Astrocyte (in vitro differentiated cells and primary cell): Measurements from ENCODE around the gene MUC5AC. TPM values are rescaled to one million over a fixed set of nuclear protein-coding genes. Genes with fewer than 3 reads are reported as not detected.

Source experiments
- DNase-seq: peaks from one replicate; pipeline ENCODE4 v3.0.0-alpha.2; 2010; ENCODE audit warnings: low read depth
- FAIRE-seq: peaks from 2 replicates; lab custom pipeline; 2011; peaks lifted over from hg19 to GRCh38; lab: Jason Lieb, UNC
- H2AFZ ChIP-seq: 2 replicates; pipeline ENCODE4 v1.6.0; 2012; ENCODE audit warnings: low read depth, low read length, inconsistent platforms
- H3K27ac ChIP-seq: 2 replicates; pipeline ENCODE4 v1.5.1; 2011; ENCODE audit warnings: low read depth, low read length, inconsistent platforms
- H3K27me3 ChIP-seq: 2 replicates; pipeline ENCODE4 v1.6.0; 2011; ENCODE audit warnings: low read length, inconsistent platforms; ENCODE audit not compliant: insufficient read depth
- H3K36me3 ChIP-seq: 2 replicates; pipeline ENCODE4 v1.5.1; 2011; ENCODE audit warnings: low read length, inconsistent platforms; ENCODE audit not compliant: insufficient read depth
- H3K4me1 ChIP-seq: 2 replicates; pipeline ENCODE4 v1.5.1; 2011; ENCODE audit warnings: low read length, inconsistent platforms; ENCODE audit not compliant: insufficient read depth
- H3K4me2 ChIP-seq: 2 replicates; pipeline ENCODE4 v1.6.0; 2012; ENCODE audit warnings: low read length, inconsistent platforms
- H3K4me3 ChIP-seq: 2 replicates; pipeline ENCODE4 v1.5.1; 2011; ENCODE audit warnings: low read depth, mild to moderate bottlenecking, low read length, inconsistent platforms; ENCODE audit not compliant: insufficient read depth
- H3K79me2 ChIP-seq: 2 replicates; pipeline ENCODE4 v1.6.0; 2012; ENCODE audit warnings: mild to moderate bottlenecking, low read length, inconsistent platforms; ENCODE audit not compliant: insufficient read depth
- H3K9ac ChIP-seq: 2 replicates; pipeline ENCODE4 v1.6.0; 2012; ENCODE audit warnings: mild to moderate bottlenecking, low read length, inconsistent platforms
- H3K9me3 ChIP-seq: 2 replicates; pipeline ENCODE4 v1.5.1; 2012; ENCODE audit warnings: low read depth, mild to moderate bottlenecking, low read length, inconsistent platforms; ENCODE audit not compliant: insufficient read depth
- H4K20me1 ChIP-seq: 2 replicates; pipeline ENCODE4 v1.6.0; 2012; ENCODE audit warnings: low read length, inconsistent platforms; ENCODE audit not compliant: insufficient read depth
- H3K27ac Mint-ChIP-seq: one replicate; pipeline ENCODE4 v1.8.0; 2021; ENCODE audit warnings: mild to moderate bottlenecking, mixed read lengths; ENCODE audit not compliant: unreplicated experiment
- H3K27me3 Mint-ChIP-seq: one replicate; pipeline ENCODE4 v1.8.0; 2021; ENCODE audit warnings: low read depth, mixed read lengths; ENCODE audit not compliant: unreplicated experiment
- H3K36me3 Mint-ChIP-seq: one replicate; pipeline ENCODE4 v1.8.0; 2021; ENCODE audit warnings: low read depth, mixed read lengths; ENCODE audit not compliant: unreplicated experiment
- H3K4me1 Mint-ChIP-seq: one replicate; pipeline ENCODE4 v1.8.0; 2021; ENCODE audit warnings: low read depth, mixed read lengths; ENCODE audit not compliant: unreplicated experiment
- H3K4me3 Mint-ChIP-seq: one replicate; pipeline ENCODE4 v1.8.0; 2021; ENCODE audit warnings: mild to moderate bottlenecking, moderate library complexity, mixed read lengths; ENCODE audit not compliant: unreplicated experiment
- H3K9me3 Mint-ChIP-seq: one replicate; pipeline ENCODE4 v1.8.0; 2021; ENCODE audit warnings: mild to moderate bottlenecking, mixed read lengths; ENCODE audit not compliant: unreplicated experiment
- EZH2 ChIP-seq: IDR thresholded peaks from 2 replicates; pipeline ENCODE4 v1.6.1; 2012; ENCODE audit warnings: mild to moderate bottlenecking, low read length, inconsistent platforms; ENCODE audit not compliant: insufficient read depth
- total RNA-seq: library from RNA; stranded (reverse); gene quantifications from 2 replicates; pipeline ENCODE4 v1.2.1, GENCODE V29; 2021
- TF ChIP-seq, protein P1 (sequence below): IDR thresholded peaks from 2 replicates; pipeline ENCODE4 v1.5.1; 2011; ENCODE audit warnings: low read depth, mild to moderate bottlenecking, inconsistent platforms, low read length, moderate library complexity; ENCODE audit not compliant: insufficient read depth

MUC5AC gene
- total RNA-seq, 1 donor from 2014 or later, result not detected

DNA sequence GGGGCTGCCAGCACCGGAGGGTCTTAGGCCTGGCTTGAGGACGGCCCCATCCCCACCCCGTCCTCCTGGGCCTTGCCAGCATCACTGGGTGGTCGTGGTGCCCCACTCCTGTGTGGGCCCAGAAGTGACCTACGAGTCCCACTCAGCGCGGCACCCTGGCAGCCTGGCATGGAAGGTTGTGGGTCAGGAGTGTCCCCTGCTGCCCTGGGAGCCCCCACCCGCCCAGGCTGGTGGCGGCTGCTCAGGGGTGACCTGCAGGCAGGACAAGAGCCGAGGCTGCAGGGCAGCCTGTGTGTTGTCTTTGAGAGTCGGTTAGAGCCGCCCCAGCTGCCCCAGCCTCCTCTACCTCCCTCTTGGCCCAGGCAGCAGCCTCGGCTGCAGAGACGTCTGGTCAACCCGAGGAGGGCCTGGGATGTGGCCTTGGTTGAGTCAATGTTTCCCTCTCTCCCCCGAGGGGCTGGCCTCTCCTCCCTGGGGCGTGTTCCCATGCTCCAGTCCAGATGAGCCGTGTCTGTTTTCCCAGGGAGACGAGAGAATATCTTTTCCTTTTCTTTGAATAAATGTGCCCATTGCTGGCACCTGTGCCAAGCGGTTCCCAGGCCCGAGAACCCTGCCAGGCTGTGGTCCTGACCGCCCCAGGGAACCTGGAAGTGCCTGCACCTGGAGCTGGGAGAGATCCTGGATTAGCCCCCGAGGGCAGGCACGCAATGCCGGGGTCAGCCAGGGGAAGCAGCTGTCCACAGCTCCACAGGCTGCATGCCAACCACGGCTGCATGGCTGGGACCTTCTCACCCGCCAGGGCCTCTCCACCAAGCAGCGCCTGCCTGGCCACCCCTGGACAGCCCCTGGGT is 35.7 kb upstream of the MUC5AC start:
- TF ChIP-seq, protein P1, sequence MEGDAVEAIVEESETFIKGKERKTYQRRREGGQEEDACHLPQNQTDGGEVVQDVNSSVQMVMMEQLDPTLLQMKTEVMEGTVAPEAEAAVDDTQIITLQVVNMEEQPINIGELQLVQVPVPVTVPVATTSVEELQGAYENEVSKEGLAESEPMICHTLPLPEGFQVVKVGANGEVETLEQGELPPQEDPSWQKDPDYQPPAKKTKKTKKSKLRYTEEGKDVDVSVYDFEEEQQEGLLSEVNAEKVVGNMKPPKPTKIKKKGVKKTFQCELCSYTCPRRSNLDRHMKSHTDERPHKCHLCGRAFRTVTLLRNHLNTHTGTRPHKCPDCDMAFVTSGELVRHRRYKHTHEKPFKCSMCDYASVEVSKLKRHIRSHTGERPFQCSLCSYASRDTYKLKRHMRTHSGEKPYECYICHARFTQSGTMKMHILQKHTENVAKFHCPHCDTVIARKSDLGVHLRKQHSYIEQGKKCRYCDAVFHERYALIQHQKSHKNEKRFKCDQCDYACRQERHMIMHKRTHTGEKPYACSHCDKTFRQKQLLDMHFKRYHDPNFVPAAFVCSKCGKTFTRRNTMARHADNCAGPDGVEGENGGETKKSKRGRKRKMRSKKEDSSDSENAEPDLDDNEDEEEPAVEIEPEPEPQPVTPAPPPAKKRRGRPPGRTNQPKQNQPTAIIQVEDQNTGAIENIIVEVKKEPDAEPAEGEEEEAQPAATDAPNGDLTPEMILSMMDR, result no peak
- no peak for TF ChIP-seq EZH2
- Mint-ChIP-seq H3K36me3 (no peaks in the 10 kb centered on the region), H3K4me1 (peaks cover 1% of the 10 kb centered on the region), H3K4me3 (no peak overlapping the region), H3K27ac (no peak overlapping the region), H3K27me3 (peaks cover 54% of the 10 kb centered on the region), H3K9me3 (peaks cover 8% of the 10 kb centered on the region)
- Histone ChIP-seq H3K4me1 (no peaks in the 10 kb centered on the region), H3K79me2 (no peaks in the 10 kb centered on the region), H4K20me1 (no peaks in the 10 kb centered on the region), H3K9ac (no peak overlapping the region), H3K4me3 (no peak overlapping the region), H3K4me2 (no peak overlapping the region), H3K9me3 (no peaks in the 10 kb centered on the region), H3K36me3 (no peaks in the 10 kb centered on the region), H3K27ac (no peak overlapping the region), H2AFZ (no peak overlapping the region), H3K27me3 (no peaks in the 10 kb centered on the region)
- FAIRE-seq, result no peak
- no peak for DNase-seq

DNA sequence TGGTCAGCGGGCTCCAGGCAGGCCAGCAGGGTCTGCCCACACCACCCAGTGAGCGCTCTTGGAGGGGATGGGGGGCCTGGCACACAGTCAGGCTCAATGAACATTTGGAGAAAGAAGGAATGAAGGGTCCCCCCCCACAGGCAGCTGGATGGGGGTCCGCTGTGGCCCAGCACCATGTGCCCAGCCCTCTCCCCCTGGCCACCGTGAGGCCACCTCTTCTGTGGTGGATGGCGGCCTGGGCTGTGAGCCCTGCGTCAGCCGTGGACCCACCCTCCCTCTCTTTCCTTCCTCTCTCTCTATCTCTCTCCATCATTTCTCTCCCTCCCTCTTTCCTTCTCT is 35.1 kb upstream of the MUC5AC start:
- Mint-ChIP-seq H3K4me3 (no peak overlapping the region), H3K4me1 (peaks cover 1% of the 10 kb centered on the region)
- H3K4me2 ChIP-seq, result no peak overlapping the region

More for the DNA sequence above, 35.1 kb upstream of the MUC5AC start:
- Mint-ChIP-seq H3K27me3 (peaks cover 53% of the 10 kb centered on the region), H3K9me3 (peaks cover 8% of the 10 kb centered on the region), H3K27ac (no peak overlapping the region), H3K36me3 (no peaks in the 10 kb centered on the region)
- Histone ChIP-seq H3K9ac (no peak overlapping the region), H3K79me2 (no peaks in the 10 kb centered on the region), H3K27me3 (no peaks in the 10 kb centered on the region), H4K20me1 (no peaks in the 10 kb centered on the region), H3K9me3 (no peaks in the 10 kb centered on the region), H3K4me3 (no peak overlapping the region), H3K36me3 (no peaks in the 10 kb centered on the region), H2AFZ (no peak overlapping the region), H3K27ac (no peak overlapping the region), H3K4me1 (no peaks in the 10 kb centered on the region)
- TF ChIP-seq EZH2, result no peak
- TF ChIP-seq, protein P1, result no peak
- FAIRE-seq, result no peak
- no peak for DNase-seq
